ENCODE results near the gene TRIM9.

- no peak for TF ChIP-seq POLR2A (IDR thresholded peaks at IDR 0.05)
- no peak for TF ChIP-seq CTCF (IDR thresholded peaks at IDR 0.05 in 4 of 5, conservative IDR thresholded peaks at IDR 0.05 in 1 of 5)
Measured at GRCh38 chr14:51020024-51020710, 74.7 kb downstream of the TRIM9 start.

All from gastrocnemius medialis (tissue), 4 donors.